ENCODE data around the gene PLXDC1. TPM values are rescaled to one million over a fixed set of nuclear protein-coding genes. Genes with fewer than 3 reads are reported as not detected.

The PLXDC1 gene
- total and polyA plus RNA-seq, 12 donors, result 1.3 to 5.6 (median 3.9) TPM

DNA sequence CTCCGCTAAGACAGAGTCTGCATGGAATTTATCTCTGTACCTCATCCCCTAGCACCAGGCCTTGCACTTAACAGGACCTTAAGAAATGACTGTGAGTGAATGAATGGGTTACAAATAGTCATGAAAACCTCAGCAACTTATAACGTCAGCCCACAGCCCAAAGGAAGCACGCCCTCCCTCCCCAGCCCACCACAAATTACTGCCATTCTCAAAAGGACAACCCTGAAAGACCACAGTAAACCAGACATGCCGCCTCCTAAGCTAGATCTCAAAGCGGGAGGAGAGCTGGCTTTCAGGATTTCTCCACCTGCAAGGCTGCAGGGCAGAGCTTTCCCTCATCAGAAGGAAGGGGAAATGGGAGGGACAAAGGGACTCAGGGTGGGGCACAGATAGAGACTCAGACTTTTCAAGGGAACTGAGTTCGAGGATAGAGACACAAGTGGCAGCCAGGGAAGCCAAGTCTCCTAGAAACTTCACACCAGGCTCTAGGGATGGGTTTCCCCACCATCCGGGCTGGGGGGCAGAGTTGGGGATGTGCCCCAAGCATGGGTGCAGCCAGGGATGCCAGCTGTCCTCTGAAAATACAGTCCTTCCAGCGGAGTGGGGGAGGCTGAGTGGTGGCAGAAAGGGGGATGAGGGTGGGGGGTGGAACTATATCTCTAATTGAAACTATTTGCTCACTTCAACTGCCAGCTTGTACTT lies 56.7 kb downstream of the PLXDC1 start:
- intact Hi-C loops (cut with DNase I), result no loop called here
- Histone ChIP-seq H3K36me3 (replicated peaks in 1 of 2) (no peaks in the 10 kb centered on the region), H3K4me1 (replicated peaks in 1 of 2) (peaks cover 0 to 34% of the 10 kb centered on the region in 2 donors), H3K9me3 (replicated peaks in 1 of 3) (no peaks in the 10 kb centered on the region), H3K4me3 (no peak overlapping the region), H3K27ac (peak overlapping the region in 1 of 5 donors; percentile 15), H3K27me3 (no peaks in the 10 kb centered on the region)
- TF ChIP-seq POLR2A (IDR thresholded peaks at IDR 0.05), result no peak
- TF ChIP-seq CTCF (IDR thresholded peaks at IDR 0.05), result no peak
- WGBS, 4 donors, result 68 to 75% (median 68%) methylated on average over 7 to 8 of the region's 8 CpGs
- DNase-seq, result no peak

DNA sequence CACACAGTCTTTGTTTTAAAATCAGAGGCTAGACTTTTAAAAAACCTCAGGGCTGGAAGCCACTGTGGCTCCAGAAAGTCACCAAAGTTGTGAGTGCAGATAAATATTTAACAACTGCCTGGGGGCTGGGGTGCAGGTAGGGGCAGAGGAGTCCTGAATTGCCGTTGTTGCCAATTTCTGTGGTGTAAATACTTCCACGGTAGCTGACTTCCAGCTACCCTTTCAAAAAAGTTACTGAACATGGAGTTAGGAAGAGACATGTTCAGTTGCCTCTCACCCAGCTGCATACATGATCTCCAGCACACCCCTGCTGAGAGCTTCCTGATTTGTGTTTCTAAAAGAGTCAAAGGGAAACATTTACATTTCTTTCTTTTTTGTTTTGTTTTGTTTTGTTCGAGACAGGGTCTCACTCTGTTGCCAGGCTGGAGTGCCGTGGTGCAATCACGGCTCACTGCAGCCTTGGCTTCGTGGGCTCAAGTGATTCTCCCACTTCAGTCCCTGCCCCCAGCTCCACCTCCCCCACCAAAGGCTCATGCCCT lies 58.7 kb downstream of the PLXDC1 start:
- TF ChIP-seq CTCF (IDR thresholded peaks at IDR 0.05), result no peak
- no peak for TF ChIP-seq POLR2A (IDR thresholded peaks at IDR 0.05)
- intact Hi-C loops (cut with DNase I), result no loop called here
- Histone ChIP-seq H3K4me3 (no peak overlapping the region), H3K27me3 (no peaks in the 10 kb centered on the region), H3K36me3 (replicated peaks in 1 of 2) (no peaks in the 10 kb centered on the region), H3K27ac (no peak overlapping the region), H3K4me1 (replicated peaks in 1 of 2) (peaks cover 0 to 22% of the 10 kb centered on the region in 2 donors), H3K9me3 (replicated peaks in 1 of 3) (no peaks in the 10 kb centered on the region)
- no peak for DNase-seq
- 60 to 73% (median 68%) methylated on average over 6 of the region's 6 CpGs for WGBS, 4 donors

GRCh38 chr17:39090908-39091665 lies 60.4 kb downstream of the PLXDC1 start:
- Histone ChIP-seq H3K4me1 (replicated peaks in 1 of 2) (peaks cover 0 to 8% of the 10 kb centered on the region in 2 donors), H3K4me3 (no peak overlapping the region), H3K9me3 (replicated peaks in 1 of 3) (no peaks in the 10 kb centered on the region), H3K27me3 (no peaks in the 10 kb centered on the region), H3K27ac (no peak overlapping the region), H3K36me3 (replicated peaks in 1 of 2) (no peaks in the 10 kb centered on the region)
- no peak for DNase-seq
- intact Hi-C loops (cut with DNase I), result no loop called here
- TF ChIP-seq POLR2A (IDR thresholded peaks at IDR 0.05) (no peak), CTCF (IDR thresholded peaks at IDR 0.05) (no peak)
- 82 to 84% (median 83%) methylated on average over 15 of the region's 15 CpGs for WGBS, 4 donors

DNA sequence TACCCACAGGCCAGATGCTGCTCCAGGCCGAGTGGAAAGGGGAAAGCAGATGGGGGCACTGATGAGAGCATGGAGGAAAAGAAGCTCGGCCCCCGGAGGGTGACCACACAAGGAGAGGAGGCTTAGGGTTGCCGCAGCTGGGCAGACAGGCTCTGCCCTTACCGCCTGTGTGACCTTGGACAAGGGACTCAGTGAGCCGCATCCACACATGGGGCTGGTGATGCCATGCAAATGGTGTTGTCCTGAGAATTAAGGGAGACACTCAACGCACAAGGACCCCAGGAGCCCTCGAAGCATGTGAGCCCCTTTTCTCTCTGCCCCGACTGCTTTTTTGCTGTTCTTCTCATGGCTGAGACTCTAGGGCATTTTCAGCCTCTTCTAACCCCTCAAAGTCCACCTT lies 61.0 kb downstream of the PLXDC1 start:
- no peak overlapping the region for H3K27ac ChIP-seq
- H3K9me3 ChIP-seq (replicated peaks in 1 of 3), result no peaks in the 10 kb centered on the region
- intact Hi-C loops (cut with DNase I), result no loop called here
- H3K36me3 ChIP-seq (replicated peaks in 1 of 2), result no peaks in the 10 kb centered on the region
- H3K27me3 ChIP-seq, result no peaks in the 10 kb centered on the region
- TF ChIP-seq CTCF (IDR thresholded peaks at IDR 0.05), result no peak
- H3K4me3 ChIP-seq, result no peak overlapping the region
- 86 to 96% (median 90%) methylated on average over 8 to 9 of the region's 9 CpGs for WGBS, 4 donors
- DNase-seq, result no peak
- peaks cover 0 to 1% of the 10 kb centered on the region in 2 donors for H3K4me1 ChIP-seq (replicated peaks in 1 of 2)

Measured in adrenal gland (tissue), 12 donors.